Heart left ventricle (tissue), 13 donors: ENCODE results near the gene PRSS3.

ENCODE experiments used
- POLR2A ChIP-seq, 2 donors: fragments of 450-650 bp; IDR thresholded peaks; one replicate each; pipeline ENCODE4 v1.6.1; 2017; ENCODE audit warnings: antibody characterized with exemption in 2 of 2, mild to moderate bottlenecking in 2 of 2, moderate library complexity in 2 of 2
- TF ChIP-seq, protein P1 (sequence below), 12 donors: fragments of 200-600 bp; sonication (generic) in 4 of 12; IDR thresholded peaks; one replicate each; pipeline versions ENCODE4 v1.5.0 to v1.8.0; 2018 to 2022; ENCODE audit warnings: antibody characterized with exemption in 12 of 12, mild to moderate bottlenecking in 5 of 12
- donor health status: ischemic (EF 13 %, LVEDD 7.1; RV severe dilation, severe dysfunction).
- donor health status: DM: no; HTN: yes; CAD: no.
- donor health status: DM: no; HTN: no; CAD: no.
- donor health status: ischemic (EF 25% LVEDD 6.9; RV normal size, moderate dysfunction).
- donor health status: ischemic (EF 25% LVEDD 5.7; RV mildly dilated, moderate dysfunction).
- donor health status: ischemic (EF 35%, LVEDD 5.7; RV mildly dilated, moderate dysfunction).
- donor health status: nonischemic (EF 11% LVEDD 7.7; RV severe dilation, severe dysfunction).
- donor health status: DM: yes; HTN: yes; CAD: no.
- donor health status: PGD.
- donor health status: ischemic (EF 29% LVEDD 5.4; RV normal size, mild dysfunction).
- donor health status: nonischemic (EF 23%, LVEDD 6.1; RV moderate dilation, normal function).

DNA sequence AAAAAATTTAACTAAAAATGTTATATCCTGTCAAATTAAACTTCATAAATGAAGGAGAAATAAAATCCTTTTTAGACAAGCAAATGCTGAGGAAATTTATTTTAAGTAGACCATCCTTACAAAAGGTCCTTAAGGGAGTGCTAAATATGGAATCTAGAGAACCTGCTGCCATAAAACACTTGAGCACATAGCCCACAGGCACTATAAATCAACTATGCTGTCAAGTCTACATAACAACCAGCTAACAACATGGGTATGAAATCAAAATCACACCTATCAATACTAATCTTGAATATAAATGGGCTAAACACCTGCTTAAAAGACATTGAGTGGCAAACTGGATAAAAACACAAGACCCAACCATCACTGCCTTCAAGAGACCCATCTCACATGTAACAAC, 15.1 kb upstream of the PRSS3 start:
- TF ChIP-seq, protein P1, sequence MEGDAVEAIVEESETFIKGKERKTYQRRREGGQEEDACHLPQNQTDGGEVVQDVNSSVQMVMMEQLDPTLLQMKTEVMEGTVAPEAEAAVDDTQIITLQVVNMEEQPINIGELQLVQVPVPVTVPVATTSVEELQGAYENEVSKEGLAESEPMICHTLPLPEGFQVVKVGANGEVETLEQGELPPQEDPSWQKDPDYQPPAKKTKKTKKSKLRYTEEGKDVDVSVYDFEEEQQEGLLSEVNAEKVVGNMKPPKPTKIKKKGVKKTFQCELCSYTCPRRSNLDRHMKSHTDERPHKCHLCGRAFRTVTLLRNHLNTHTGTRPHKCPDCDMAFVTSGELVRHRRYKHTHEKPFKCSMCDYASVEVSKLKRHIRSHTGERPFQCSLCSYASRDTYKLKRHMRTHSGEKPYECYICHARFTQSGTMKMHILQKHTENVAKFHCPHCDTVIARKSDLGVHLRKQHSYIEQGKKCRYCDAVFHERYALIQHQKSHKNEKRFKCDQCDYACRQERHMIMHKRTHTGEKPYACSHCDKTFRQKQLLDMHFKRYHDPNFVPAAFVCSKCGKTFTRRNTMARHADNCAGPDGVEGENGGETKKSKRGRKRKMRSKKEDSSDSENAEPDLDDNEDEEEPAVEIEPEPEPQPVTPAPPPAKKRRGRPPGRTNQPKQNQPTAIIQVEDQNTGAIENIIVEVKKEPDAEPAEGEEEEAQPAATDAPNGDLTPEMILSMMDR (IDR thresholded peaks at IDR 0.05) = no peak
- TF ChIP-seq POLR2A (IDR thresholded peaks at IDR 0.05) = no peak
